ENCODE measurements around the gene NDRG3. TPM values are rescaled to one million over a fixed set of nuclear protein-coding genes. Genes with fewer than 3 reads are reported as not detected.
"Not testable (repeated sequence)": the region's sequence is repeated elsewhere in the genome, so short reads cannot be mapped to it uniquely, and the experiment has no call there.

Gene NDRG3
- total RNA-seq, 2 experiments from 2014 or later = 19.2 to 19.3 TPM

DNA sequence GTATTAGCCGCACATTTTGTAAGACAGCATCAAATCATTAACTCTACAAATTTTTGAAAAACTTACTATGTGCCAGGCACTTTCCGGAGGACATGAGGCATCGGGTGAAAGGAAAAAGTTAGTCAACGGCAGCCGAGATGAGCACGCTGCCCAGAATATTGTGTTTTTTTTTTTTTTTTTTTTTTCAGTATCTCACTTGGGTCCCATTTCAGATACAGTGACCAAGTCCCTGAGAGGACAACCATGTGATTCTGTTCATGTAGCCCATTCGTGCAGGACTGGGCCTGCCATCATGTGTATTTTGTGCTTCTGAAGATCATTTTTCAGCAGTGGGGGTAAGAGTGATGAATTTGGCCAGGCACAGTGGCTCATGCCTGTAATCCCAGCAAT lies 101.2 kb downstream of the NDRG3 start:
- ChIA-PET POLR2A (interaction anchor here (0.5 to 3.5 kb wide), 16 partner anchors 10 to 691 kb away, joined by 3 to 37 read pairs (median 5); partner anchors contain the start of genes DSN1 and RAB5IF), CTCF (interaction anchor here (0.7 to 4.7 kb wide), 8 partner anchors 14 to 110 kb away, joined by 3 to 30 read pairs (median 4); partner anchors contain the start of gene RAB5IF)
- peaks cover 35% of the 10 kb centered on the region for H3K4me1 Mint-ChIP-seq (ENCODE audit: low read depth)
- intact Hi-C loops (cut with micrococcal nuclease) = no loop called here
- peaks cover 31% of the 10 kb centered on the region for H3K36me3 Mint-ChIP-seq (ENCODE audit: low read depth)
- peak overlapping the region; percentile 98 for H3K27ac Mint-ChIP-seq
- no peaks in the 10 kb centered on the region for H3K27me3 Mint-ChIP-seq
- DNase-seq = peak; percentile 84
- TF ChIP-seq, protein P1, sequence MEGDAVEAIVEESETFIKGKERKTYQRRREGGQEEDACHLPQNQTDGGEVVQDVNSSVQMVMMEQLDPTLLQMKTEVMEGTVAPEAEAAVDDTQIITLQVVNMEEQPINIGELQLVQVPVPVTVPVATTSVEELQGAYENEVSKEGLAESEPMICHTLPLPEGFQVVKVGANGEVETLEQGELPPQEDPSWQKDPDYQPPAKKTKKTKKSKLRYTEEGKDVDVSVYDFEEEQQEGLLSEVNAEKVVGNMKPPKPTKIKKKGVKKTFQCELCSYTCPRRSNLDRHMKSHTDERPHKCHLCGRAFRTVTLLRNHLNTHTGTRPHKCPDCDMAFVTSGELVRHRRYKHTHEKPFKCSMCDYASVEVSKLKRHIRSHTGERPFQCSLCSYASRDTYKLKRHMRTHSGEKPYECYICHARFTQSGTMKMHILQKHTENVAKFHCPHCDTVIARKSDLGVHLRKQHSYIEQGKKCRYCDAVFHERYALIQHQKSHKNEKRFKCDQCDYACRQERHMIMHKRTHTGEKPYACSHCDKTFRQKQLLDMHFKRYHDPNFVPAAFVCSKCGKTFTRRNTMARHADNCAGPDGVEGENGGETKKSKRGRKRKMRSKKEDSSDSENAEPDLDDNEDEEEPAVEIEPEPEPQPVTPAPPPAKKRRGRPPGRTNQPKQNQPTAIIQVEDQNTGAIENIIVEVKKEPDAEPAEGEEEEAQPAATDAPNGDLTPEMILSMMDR (IDR thresholded peaks at IDR 0.05) = no peak
- H3K9me3 Mint-ChIP-seq = no peaks in the 10 kb centered on the region
- peak; percentile 62 for ATAC-seq
- H3K4me3 Mint-ChIP-seq = peak overlapping the region; percentile 82

DNA sequence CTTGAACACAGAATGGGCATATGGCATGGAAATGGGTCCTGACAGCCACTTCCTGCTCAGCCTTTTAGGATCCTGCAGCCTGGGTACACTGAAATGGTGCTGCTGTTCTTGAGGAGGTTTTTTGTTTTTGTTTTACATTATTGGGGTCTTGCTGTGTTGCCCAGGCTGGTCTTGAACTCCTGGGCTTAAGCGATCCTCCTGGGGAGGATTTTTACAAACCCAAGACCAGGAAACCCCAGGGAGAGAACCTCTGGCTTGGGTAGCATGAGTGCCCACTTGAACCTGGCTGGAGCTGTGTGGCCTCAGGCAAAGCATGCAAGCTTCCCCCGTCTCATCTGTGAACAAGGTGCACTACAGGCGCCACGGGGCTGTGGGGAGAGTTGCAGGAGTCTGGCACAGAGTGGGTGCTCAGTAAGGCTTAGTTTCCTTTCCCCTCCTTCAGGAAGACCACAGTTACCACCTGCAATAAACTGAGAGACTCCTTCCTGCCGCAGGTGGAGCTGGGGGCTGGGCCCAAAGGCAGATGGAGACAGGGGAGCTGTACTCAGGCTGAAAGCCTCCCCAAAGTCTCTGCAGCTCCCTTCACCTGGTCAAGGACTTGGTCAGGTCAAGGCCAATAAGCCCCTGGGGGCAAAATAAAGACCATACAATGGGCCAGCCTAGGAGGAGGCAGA lies 101.7 kb downstream of the NDRG3 start:
- peak overlapping the region; percentile 98 for H3K27ac Mint-ChIP-seq
- no peaks in the 10 kb centered on the region for H3K27me3 Mint-ChIP-seq
- peaks cover 35% of the 10 kb centered on the region for H3K4me1 Mint-ChIP-seq (ENCODE audit: low read depth)
- intact Hi-C loops (cut with micrococcal nuclease) = no loop called here
- DNase-seq (peak; percentile 80), ATAC-seq (peak; percentile 74)
- POLR2A ChIA-PET = interaction anchor here (0.7 to 3.5 kb wide), 17 partner anchors 9 to 691 kb away, joined by 3 to 37 read pairs (median 4); partner anchors contain the start of genes DSN1 and RAB5IF
- TF ChIP-seq, protein P1 (IDR thresholded peaks at IDR 0.05) = no peak
- CTCF ChIA-PET = interaction anchor here (0.7 to 4.7 kb wide), 9 partner anchors 14 to 111 kb away, joined by 3 to 30 read pairs (median 3); partner anchors contain the start of gene RAB5IF
- peak overlapping the region; percentile 82 for H3K4me3 Mint-ChIP-seq
- no peaks in the 10 kb centered on the region for H3K9me3 Mint-ChIP-seq
- H3K36me3 Mint-ChIP-seq (ENCODE audit: low read depth) = peaks cover 33% of the 10 kb centered on the region

DNA sequence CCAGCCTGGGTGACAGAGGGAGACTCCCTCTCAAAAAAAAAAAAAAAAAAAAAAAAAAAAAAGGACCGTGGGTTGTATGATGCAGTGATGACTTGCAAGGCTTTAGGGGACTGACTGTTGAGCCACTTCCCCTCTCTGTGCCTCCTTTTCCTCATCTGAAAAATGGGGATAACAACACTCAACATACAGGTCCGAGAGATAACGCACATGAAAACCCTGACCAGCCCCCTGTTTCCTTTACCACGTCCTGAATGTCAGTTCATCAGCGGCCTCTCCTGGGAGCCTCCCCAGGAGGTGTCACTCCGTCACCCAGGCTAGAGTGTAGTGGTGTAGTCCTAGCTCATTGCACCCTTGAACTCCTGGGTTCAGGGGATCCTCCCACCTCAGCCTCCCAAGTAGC lies 103.8 kb downstream of the NDRG3 start:
- H3K4me1 Mint-ChIP-seq (ENCODE audit: low read depth) = peaks cover 32% of the 10 kb centered on the region
- peak; percentile 16 for DNase-seq
- H3K9me3 Mint-ChIP-seq = no peaks in the 10 kb centered on the region
- no peak for ATAC-seq
- H3K36me3 Mint-ChIP-seq (ENCODE audit: low read depth) = peaks cover 44% of the 10 kb centered on the region
- intact Hi-C loops (cut with micrococcal nuclease) = no loop called here
- H3K27me3 Mint-ChIP-seq = no peaks in the 10 kb centered on the region
- POLR2A ChIA-PET = interaction anchor here (1.3 to 2.3 kb wide), 3 partner anchors 9 to 48 kb away, joined by 3 to 8 read pairs (median 5); no protein-coding TSS in a partner anchor
- CTCF ChIA-PET = interaction anchor here (4.7 kb wide), 1 partner anchor 30 kb away, joined by 30 read pairs; no protein-coding TSS in a partner anchor
- peak overlapping the region; percentile 98 for H3K27ac Mint-ChIP-seq
- TF ChIP-seq, protein P1 (IDR thresholded peaks at IDR 0.05) = no peak
- H3K4me3 Mint-ChIP-seq = peak overlapping the region; percentile 82

DNA sequence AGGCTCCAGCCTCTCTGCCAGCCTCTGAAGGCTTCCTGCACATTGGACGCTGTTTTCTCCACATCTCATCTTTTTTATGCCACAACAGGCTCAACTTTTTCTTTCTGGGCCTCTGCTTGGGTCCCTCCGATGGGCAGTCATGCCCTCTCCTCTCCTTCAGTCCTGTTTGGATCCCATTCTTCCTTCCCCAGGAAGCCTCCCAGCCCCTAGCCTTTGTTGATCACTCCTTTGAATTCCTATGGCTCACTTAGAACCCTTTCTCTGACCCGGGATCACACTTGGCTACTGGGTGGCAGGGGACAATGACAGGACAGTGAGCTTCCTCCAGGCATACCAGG lies 104.4 kb downstream of the NDRG3 start:
- TF ChIP-seq, protein P1 (IDR thresholded peaks at IDR 0.05) = no peak
- intact Hi-C loops (cut with micrococcal nuclease) = no loop called here
- H3K27ac Mint-ChIP-seq = peak overlapping the region; percentile 76
- peaks cover 46% of the 10 kb centered on the region for H3K36me3 Mint-ChIP-seq (ENCODE audit: low read depth)
- DNase-seq = no peak
- H3K9me3 Mint-ChIP-seq = no peaks in the 10 kb centered on the region
- ATAC-seq = no peak
- CTCF ChIA-PET = no interaction called here
- H3K27me3 Mint-ChIP-seq = no peaks in the 10 kb centered on the region
- no peak overlapping the region for H3K4me3 Mint-ChIP-seq
- POLR2A ChIA-PET = interaction anchor here (1.3 to 2.3 kb wide), 3 partner anchors 8 to 47 kb away, joined by 3 to 8 read pairs (median 5); no protein-coding TSS in a partner anchor
- H3K4me1 Mint-ChIP-seq (ENCODE audit: low read depth) = peaks cover 27% of the 10 kb centered on the region

DNA sequence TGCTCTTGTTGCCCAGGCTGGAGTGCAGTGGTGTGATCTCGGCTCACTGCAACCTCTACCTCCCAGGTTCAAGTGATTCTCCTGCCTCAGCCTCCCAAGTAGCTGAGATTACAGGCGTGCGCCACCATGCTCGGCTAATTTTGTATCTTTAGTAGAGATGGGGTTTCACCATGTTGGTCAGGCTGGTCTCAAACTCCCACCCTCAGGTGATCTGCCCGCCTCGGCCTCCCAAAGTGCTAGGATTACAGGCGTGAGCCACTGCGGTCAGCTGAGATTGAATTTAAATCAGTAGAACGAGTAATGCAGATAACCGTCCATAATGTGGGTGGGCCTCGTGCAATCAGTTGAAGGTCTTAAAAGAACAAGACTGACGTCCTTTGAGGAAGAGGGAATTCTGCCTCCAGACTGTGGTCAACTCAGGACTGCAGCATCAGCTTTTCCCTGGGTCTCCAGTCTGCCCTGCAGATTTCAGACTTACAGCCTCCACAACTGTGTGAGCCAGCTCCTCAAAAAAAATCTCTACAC lies 107.0 kb downstream of the NDRG3 start:
- DNase-seq; H3K4me3 Mint-ChIP-seq; CTCF ChIA-PET; ATAC-seq; H3K9me3 Mint-ChIP-seq; H3K27me3 Mint-ChIP-seq; intact Hi-C loops (cut with micrococcal nuclease): not testable (repeated sequence)
- POLR2A ChIA-PET = interaction anchor here (0.7 kb wide), 2 partner anchors 41 to 104 kb away, joined by 3 read pairs; no protein-coding TSS in a partner anchor
- peak overlapping the region; percentile 11 for H3K27ac Mint-ChIP-seq
- H3K4me1 Mint-ChIP-seq (ENCODE audit: low read depth) = peaks cover 29% of the 10 kb centered on the region
- H3K36me3 Mint-ChIP-seq (ENCODE audit: low read depth) = peaks cover 40% of the 10 kb centered on the region
